Brain microvascular endothelial cell (primary cell): ENCODE results near the gene IL18.

ENCODE experiments used
- DNase-seq: peaks from one replicate; pipeline ENCODE4 v3.0.0-alpha.2; 2020
- H3K27ac ChIP-seq: fragments of 250-450 bp; sonication (Bioruptor Pico); 2 replicates; pipeline ENCODE4 v1.5.1; 2020; ENCODE audit warnings: mild to moderate bottlenecking, moderate library complexity
- H3K27me3 ChIP-seq: fragments of 250-450 bp; sonication (Bioruptor Pico); replicated peaks from 2 replicates; pipeline ENCODE4 v1.5.1; 2020; ENCODE audit warnings: mild to moderate bottlenecking
- H3K36me3 ChIP-seq: fragments of 250-450 bp; sonication (Bioruptor Pico); replicated peaks from 2 replicates; pipeline ENCODE4 v1.5.1; 2020; ENCODE audit warnings: mild to moderate bottlenecking
- H3K4me3 ChIP-seq: 2 replicates; pipeline ENCODE4 v1.5.1; 2011; ENCODE audit warnings: low read depth, mild to moderate bottlenecking, control low read depth, low read length, moderate library complexity
- in situ Hi-C: cut with HindIII; loops from 2 replicates; pipeline ENCODE4 v1.10.0; 2017; ENCODE audit warnings: low sequenced_read_pairs, low pct_ligation_motif_present
- TF ChIP-seq, protein P1 (sequence below): IDR thresholded peaks from 2 replicates; pipeline ENCODE4 v1.5.1; 2011; ENCODE audit warnings: low read depth, mild to moderate bottlenecking, moderate library complexity, low read length, control low read depth, inconsistent platforms; ENCODE audit errors: missing control alignments

The IL18 gene

DNA sequence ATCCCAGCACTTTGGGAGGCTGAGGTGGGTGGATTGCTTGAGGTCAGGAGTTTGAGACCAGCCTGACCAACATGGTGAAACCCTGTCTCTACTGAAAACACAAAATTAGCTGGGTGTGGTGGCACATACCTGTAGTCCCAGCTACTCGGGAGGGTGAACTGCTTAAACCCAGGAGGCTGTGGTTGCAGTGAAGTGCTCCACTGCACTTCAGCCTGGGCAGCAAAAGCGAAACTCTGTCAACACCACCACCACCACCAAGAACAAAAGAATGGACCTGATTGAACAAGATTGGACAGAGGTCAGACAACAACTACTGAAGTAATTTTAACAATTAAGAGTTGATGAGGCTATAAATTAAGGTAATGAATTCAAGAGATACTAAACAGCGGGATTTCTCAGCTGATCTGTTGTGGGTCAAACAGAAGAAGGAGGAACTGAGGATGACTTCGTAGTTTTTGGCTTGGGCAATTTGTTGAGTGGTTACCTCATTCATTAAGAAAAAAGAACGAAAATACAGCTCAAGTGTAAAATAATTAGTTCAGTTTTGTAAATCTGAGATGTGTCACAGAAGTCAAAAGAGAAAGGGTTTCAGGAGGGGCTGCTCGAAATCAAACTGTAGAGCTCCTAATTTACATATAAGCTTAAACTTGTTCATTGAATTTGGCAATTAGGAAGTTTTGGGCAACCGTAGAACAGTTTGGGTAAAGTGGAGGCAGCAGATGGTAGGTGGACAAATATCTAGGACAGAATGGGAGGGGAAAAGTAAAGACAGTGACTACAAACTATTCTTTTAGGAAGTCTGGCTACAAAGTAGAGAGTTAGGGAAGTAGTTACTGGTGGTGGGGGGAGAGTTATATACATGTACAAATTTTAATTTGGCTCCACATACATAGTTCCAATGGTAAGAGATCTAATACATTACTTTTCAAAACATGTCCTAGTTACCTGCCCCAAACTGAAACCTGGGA, 4.5 kb downstream of the IL18 start:
- Histone ChIP-seq H3K27me3 (no peaks in the 10 kb centered on the region), H3K36me3 (no peaks in the 10 kb centered on the region), H3K27ac (no peak overlapping the region), H3K4me3 (no peak overlapping the region)
- no peak for DNase-seq
- in situ Hi-C loops: no loop called here
- TF ChIP-seq, protein P1, sequence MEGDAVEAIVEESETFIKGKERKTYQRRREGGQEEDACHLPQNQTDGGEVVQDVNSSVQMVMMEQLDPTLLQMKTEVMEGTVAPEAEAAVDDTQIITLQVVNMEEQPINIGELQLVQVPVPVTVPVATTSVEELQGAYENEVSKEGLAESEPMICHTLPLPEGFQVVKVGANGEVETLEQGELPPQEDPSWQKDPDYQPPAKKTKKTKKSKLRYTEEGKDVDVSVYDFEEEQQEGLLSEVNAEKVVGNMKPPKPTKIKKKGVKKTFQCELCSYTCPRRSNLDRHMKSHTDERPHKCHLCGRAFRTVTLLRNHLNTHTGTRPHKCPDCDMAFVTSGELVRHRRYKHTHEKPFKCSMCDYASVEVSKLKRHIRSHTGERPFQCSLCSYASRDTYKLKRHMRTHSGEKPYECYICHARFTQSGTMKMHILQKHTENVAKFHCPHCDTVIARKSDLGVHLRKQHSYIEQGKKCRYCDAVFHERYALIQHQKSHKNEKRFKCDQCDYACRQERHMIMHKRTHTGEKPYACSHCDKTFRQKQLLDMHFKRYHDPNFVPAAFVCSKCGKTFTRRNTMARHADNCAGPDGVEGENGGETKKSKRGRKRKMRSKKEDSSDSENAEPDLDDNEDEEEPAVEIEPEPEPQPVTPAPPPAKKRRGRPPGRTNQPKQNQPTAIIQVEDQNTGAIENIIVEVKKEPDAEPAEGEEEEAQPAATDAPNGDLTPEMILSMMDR: no peak

DNA sequence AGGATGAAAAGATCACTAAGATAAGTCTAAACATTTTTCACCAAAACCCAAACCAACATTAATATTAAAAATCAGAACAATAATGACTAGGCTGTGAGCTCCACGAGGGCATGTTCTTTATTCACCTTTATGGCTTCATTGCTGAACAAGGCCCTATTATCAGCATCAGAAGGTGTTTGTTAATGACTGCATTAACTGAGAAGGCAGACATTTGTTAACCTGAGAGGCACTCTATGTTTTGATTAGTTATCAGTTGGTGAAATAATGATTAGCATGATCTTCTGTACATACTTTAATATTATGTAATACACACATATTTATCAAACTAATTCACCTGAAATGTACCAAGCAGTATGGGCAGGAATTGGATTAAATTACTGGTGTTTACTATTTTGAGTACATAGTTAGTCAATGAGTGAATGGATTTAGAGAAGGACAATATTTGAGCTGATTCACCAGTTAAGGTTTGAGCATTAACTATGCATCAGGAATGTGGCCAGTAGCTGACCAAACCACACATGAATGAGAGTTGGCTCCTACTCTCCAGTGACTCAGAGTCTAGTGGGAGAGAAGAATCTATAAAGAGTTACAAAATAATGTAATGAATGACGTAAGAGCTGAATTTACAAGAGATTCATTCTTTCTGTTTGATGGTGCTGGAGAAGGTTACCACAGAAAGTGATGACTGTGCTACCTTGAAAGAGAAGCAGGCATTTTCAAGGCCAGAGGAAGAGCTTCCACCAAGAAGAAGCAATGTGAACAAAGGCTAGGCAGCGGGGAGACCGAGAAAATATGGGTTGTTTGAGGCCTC, 6.7 kb downstream of the IL18 start:
- peak overlapping the region; percentile 54 for H3K27ac ChIP-seq
- H3K4me3 ChIP-seq: no peak overlapping the region
- TF ChIP-seq, protein P1: no peak
- in situ Hi-C loops: no loop called here
- DNase-seq: peak; percentile 97
- no peaks in the 10 kb centered on the region for H3K27me3 ChIP-seq
- H3K36me3 ChIP-seq: no peaks in the 10 kb centered on the region

GRCh38 chr11:112156153-112156955, 7.5 kb downstream of the IL18 start:
- no peak for DNase-seq
- in situ Hi-C loops: no loop called here
- Histone ChIP-seq H3K27me3 (no peaks in the 10 kb centered on the region), H3K36me3 (no peaks in the 10 kb centered on the region), H3K4me3 (no peak overlapping the region), H3K27ac (peak overlapping the region; percentile 54)
- TF ChIP-seq, protein P1: no peak

GRCh38 chr11:112150517-112150916, 13.4 kb downstream of the IL18 start:
- Histone ChIP-seq H3K27ac (no peak overlapping the region), H3K4me3 (no peak overlapping the region), H3K27me3 (no peaks in the 10 kb centered on the region), H3K36me3 (no peaks in the 10 kb centered on the region)
- no peak for DNase-seq
- TF ChIP-seq, protein P1: no peak
- in situ Hi-C loops: no loop called here

DNA sequence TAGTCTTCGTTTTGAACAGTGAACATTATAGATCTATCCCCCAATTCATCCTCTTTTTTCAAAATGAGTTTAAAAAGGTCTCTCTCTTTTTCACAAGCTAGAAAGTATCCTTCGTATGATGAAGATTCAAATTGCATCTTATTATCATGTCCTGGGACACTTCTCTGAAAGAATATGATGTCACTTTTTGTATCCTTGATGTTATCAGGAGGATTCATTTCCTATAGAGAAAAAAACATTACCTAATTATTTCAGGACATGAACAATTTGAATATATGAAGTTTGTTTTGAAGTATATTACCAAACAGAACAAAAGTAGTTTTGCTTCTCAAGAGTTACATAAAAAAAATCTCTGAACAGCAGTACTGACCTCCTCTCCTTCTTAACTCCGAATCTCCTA, 20.3 kb downstream of the IL18 start:
- TF ChIP-seq, protein P1: no peak
- in situ Hi-C loops: no loop called here
- H3K36me3 ChIP-seq: no peaks in the 10 kb centered on the region

More for the DNA sequence above, 20.3 kb downstream of the IL18 start:
- no peak for DNase-seq
- Histone ChIP-seq H3K27ac (no peak overlapping the region), H3K4me3 (no peak overlapping the region), H3K27me3 (no peaks in the 10 kb centered on the region)
